AG04450 (cell line): ENCODE measurements around the gene MAN1B1. TPM values are rescaled to one million over a fixed set of nuclear protein-coding genes. Genes with fewer than 3 reads are reported as not detected.

Experiments
- CTCF ChIA-PET: fragments of 300-600, 350-600 bp; formaldehyde crosslinking; extraction: SDS; loops from one replicate; lab custom pipeline; 2022; ENCODE audit warnings: antibody characterized with exemption, inconsistent platforms; lab: Charles Lee
- POLR2A ChIA-PET: fragments of 350-600 bp; formaldehyde crosslinking; extraction: SDS; loops from one replicate; lab custom pipeline; 2021; ENCODE audit warnings: antibody characterized with exemption, inconsistent platforms; lab: Yijun Ruan, JAX
- DNase-seq: peaks from one replicate; pipeline ENCODE4 v3.0.0-alpha.2; 2011; ENCODE audit warnings: low read depth, low spot score
- H3K27ac ChIP-seq: one replicate; pipeline ENCODE4 v1.5.1; 2012; ENCODE audit warnings: low read depth, low read length, control low read depth
- H3K27me3 ChIP-seq: one replicate; pipeline ENCODE4 v1.6.0; 2012; ENCODE audit warnings: low read length; ENCODE audit not compliant: control insufficient read depth, insufficient read depth
- H3K4me3 ChIP-seq: 2 replicates; pipeline ENCODE4 v1.5.1; 2011; ENCODE audit warnings: mild to moderate bottlenecking, low read depth, low read length, control low read depth
- H3K9me3 ChIP-seq: 2 replicates; pipeline ENCODE4 v1.5.1; 2012; ENCODE audit warnings: low read length; ENCODE audit not compliant: control insufficient read depth, insufficient read depth
- CTCF ChIP-seq: IDR thresholded peaks from 2 replicates; pipeline ENCODE4 v1.5.1; 2011; ENCODE audit warnings: low read depth, low read length, control low read depth, inconsistent platforms
- polyA plus RNA-seq: library from polyadenylated mRNA; depleted of rRNA; stranded (reverse); fragments of >200 nt; gene quantifications from 2 replicates; pipeline ENCODE4 v1.2.3, GENCODE V29; 2011

The MAN1B1 gene
- polyA plus RNA-seq, 1 experiment, result 40.8 TPM

- Histone ChIP-seq H3K9me3 (no peaks in the 10 kb centered on the region; the same call in 1 of the 2 replicates), H3K27ac (no peak overlapping the region), H3K4me3 (no peak overlapping the region), H3K27me3 (no peaks in the 10 kb centered on the region)
- ChIA-PET CTCF (interaction anchor here (1.3 to 8.4 kb wide), 6 partner anchors 11 to 278 kb away, joined by 3 to 104 read pairs (median 22); partner anchors contain the start of genes ENTPD2 and NPDC1), POLR2A (interaction anchor here (0.8 kb wide), 1 partner anchor 21 kb away, joined by 3 read pairs; the partner anchor contains the start of gene MAN1B1)
- DNase-seq, result no peak
- TF ChIP-seq CTCF, result no peak
Observed at GRCh38 chr9:137065336-137065967, 21.3 kb upstream of the MAN1B1 start.

GRCh38 chr9:137066096-137066861 lies 20.5 kb upstream of the MAN1B1 start:
- Histone ChIP-seq H3K9me3 (no peaks in the 10 kb centered on the region; the same call in 1 of the 2 replicates), H3K27me3 (no peaks in the 10 kb centered on the region), H3K27ac (no peak overlapping the region), H3K4me3 (no peak overlapping the region)
- DNase-seq, result no peak
- TF ChIP-seq CTCF, result no peak
- ChIA-PET POLR2A (no interaction called here), CTCF (interaction anchor here (1.3 to 8.4 kb wide), 9 partner anchors 12 to 279 kb away, joined by 3 to 104 read pairs (median 11); partner anchors contain the start of genes ENTPD2, MAN1B1 and NPDC1)

- H3K4me3 ChIP-seq, result no peak overlapping the region
- CTCF ChIA-PET, result interaction anchor here (0.6 to 8.4 kb wide), 20 partner anchors 8 to 281 kb away, joined by 3 to 104 read pairs (median 5); partner anchors contain the start of genes ENTPD2, MAN1B1 and NPDC1
- no peaks in the 10 kb centered on the region for H3K27me3 ChIP-seq
- peak; percentile 86 for TF ChIP-seq CTCF
- H3K9me3 ChIP-seq, result no peaks in the 10 kb centered on the region; the same call in 1 of the 2 replicates
- no peak for DNase-seq
- POLR2A ChIA-PET, result no interaction called here
- no peak overlapping the region for H3K27ac ChIP-seq
Observed at GRCh38 chr9:137067860-137068538, 18.8 kb upstream of the MAN1B1 start.

- ChIA-PET CTCF (interaction anchor here (0.7 to 8.4 kb wide), 12 partner anchors 8 to 280 kb away, joined by 3 to 104 read pairs (median 5); partner anchors contain the start of genes ENTPD2, MAN1B1 and NPDC1), POLR2A (interaction anchor here (1.2 kb wide), 1 partner anchor 13 kb away, joined by 3 read pairs; no protein-coding TSS in a partner anchor)
- no peaks in the 10 kb centered on the region; the same call in 1 of the 2 replicates for H3K9me3 ChIP-seq
- no peak for TF ChIP-seq CTCF
- H3K4me3 ChIP-seq, result peak overlapping the region; percentile 27
- H3K27ac ChIP-seq, result no peak overlapping the region
- H3K27me3 ChIP-seq, result no peaks in the 10 kb centered on the region
- no peak for DNase-seq
Observed at GRCh38 chr9:137068539-137069507, 18.0 kb upstream of the MAN1B1 start.
